GM23338 (cell line): Measurements from ENCODE around the gene SSU72. TPM values are rescaled to one million over a fixed set of nuclear protein-coding genes. Genes with fewer than 3 reads are reported as not detected.

Experiments
- ATAC-seq: fragments of 200-7000 bp; cut with Tn5 transposase; 3 replicates; pipeline ENCODE4 v1.9.1; 2020
- DNase-seq: peaks from one replicate; pipeline ENCODE4 v3.0.0-alpha.2; 2015; ENCODE audit warnings: low spot score
- H2AFZ ChIP-seq: fragments of 200-600 bp; sonication (generic); 2 replicates; pipeline ENCODE4 v1.8.0; 2016; ENCODE audit warnings: antibody characterized with exemption, mild to moderate bottlenecking, moderate library complexity
- H3F3A ChIP-seq: fragments of 200-600 bp; sonication (generic); replicated peaks from 2 replicates; pipeline ENCODE4 v1.8.0; 2017; ENCODE audit warnings: antibody characterized with exemption, mixed run types, low read depth
- H3K27ac ChIP-seq: fragments of 200-600 bp; sonication (generic); 2 replicates; pipeline ENCODE4 v1.6.1; 2016; ENCODE audit warnings: low read depth
- H3K27me3 ChIP-seq: fragments of 200-600 bp; sonication (generic); 2 replicates; pipeline ENCODE4 v1.8.0; 2016; ENCODE audit warnings: mild to moderate bottlenecking, mixed run types, moderate library complexity; ENCODE audit not compliant: insufficient read depth
- H3K36me3 ChIP-seq: fragments of 200-600 bp; sonication (generic); 2 replicates; pipeline ENCODE4 v1.8.0; 2016; ENCODE audit warnings: mild to moderate bottlenecking; ENCODE audit not compliant: insufficient read depth
- H3K4me1 ChIP-seq: fragments of 200-600 bp; sonication (generic); 2 replicates; pipeline ENCODE4 v1.8.0; 2016; ENCODE audit warnings: mild to moderate bottlenecking, moderate library complexity; ENCODE audit not compliant: insufficient read depth
- H3K4me2 ChIP-seq: fragments of 200-600 bp; sonication (generic); 2 replicates; pipeline ENCODE4 v1.7.1; 2017; ENCODE audit warnings: mixed run types
- H3K4me3 ChIP-seq: fragments of 200-600 bp; sonication (generic); 2 replicates; pipeline ENCODE4 v1.6.1; 2016; ENCODE audit warnings: mixed run types
- H3K79me2 ChIP-seq: fragments of 200-600 bp; sonication (generic); replicated peaks from 2 replicates; pipeline ENCODE4 v1.8.0; 2017; ENCODE audit warnings: mild to moderate bottlenecking; ENCODE audit not compliant: insufficient read depth
- H3K9me2 ChIP-seq: fragments of 200-600 bp; sonication (generic); 2 replicates; pipeline ENCODE4 v1.8.0; 2017; ENCODE audit not compliant: insufficient read depth
- H4K20me1 ChIP-seq: fragments of 200-600 bp; sonication (generic); replicated peaks from 2 replicates; pipeline ENCODE4 v1.8.0; 2017; ENCODE audit warnings: mild to moderate bottlenecking; ENCODE audit not compliant: insufficient read depth
- H3K27ac Mint-ChIP-seq: 2 replicates; pipeline ENCODE4 v1.8.0; 2020; ENCODE audit warnings: inconsistent platforms, mild to moderate bottlenecking, moderate library complexity, mixed read lengths
- H3K27me3 Mint-ChIP-seq: 3 replicates; pipeline ENCODE4 v1.8.0; 2022; ENCODE audit warnings: low read depth, mild to moderate bottlenecking, moderate library complexity, mixed read lengths, inconsistent platforms; ENCODE audit not compliant: insufficient read depth, poor library complexity
- H3K36me3 Mint-ChIP-seq: 3 replicates; pipeline ENCODE4 v1.8.0; 2021; ENCODE audit warnings: low read depth, mild to moderate bottlenecking, inconsistent platforms, moderate library complexity, mixed read lengths
- H3K4me1 Mint-ChIP-seq: 3 replicates; pipeline ENCODE4 v1.8.0; 2020; ENCODE audit warnings: mild to moderate bottlenecking, inconsistent platforms, mixed read lengths
- H3K4me3 Mint-ChIP-seq: 3 replicates; pipeline ENCODE4 v1.8.0; 2021; ENCODE audit warnings: moderate library complexity, mild to moderate bottlenecking, inconsistent platforms, mixed read lengths
- H3K9me3 Mint-ChIP-seq: 3 replicates; pipeline ENCODE4 v1.8.0; 2020; ENCODE audit warnings: moderate library complexity, mild to moderate bottlenecking, inconsistent platforms, mixed read lengths
- CREB1 ChIP-seq: fragments of 250-450 bp; sonication (Bioruptor Pico); IDR thresholded peaks from 2 replicates; pipeline ENCODE4 v1.5.0; 2020; ENCODE audit warnings: low read depth, mild to moderate bottlenecking, moderate library complexity
- CTCF ChIP-seq, 2 experiments: fragments of 200-600 bp in 1 of 2; sonication (generic) in 1 of 2; conservative IDR thresholded peaks; 2 replicates each; pipeline versions ENCODE4 v1.5.1 to v1.6.1; 2016 to 2017; ENCODE audit warnings: antibody characterized with exemption in 2 of 2, low read depth in 2 of 2, mild to moderate bottlenecking in 2 of 2, moderate library complexity in 1 of 2
- ETS1 ChIP-seq: IDR thresholded peaks from 2 replicates; pipeline ENCODE4 v1.6.1; 2016; ENCODE audit warnings: antibody characterized with exemption
- NANOG ChIP-seq: IDR thresholded peaks from 2 replicates; pipeline ENCODE4 v1.6.1; 2016; ENCODE audit warnings: antibody characterized with exemption, borderline replicate concordance
- ZNF114 ChIP-seq: fragments of 250-450 bp; sonication (Bioruptor Pico); IDR thresholded peaks from 2 replicates; pipeline ENCODE4 v1.5.0; 2020; ENCODE audit warnings: mild to moderate bottlenecking, moderate library complexity
- ZNF331 ChIP-seq: fragments of 250-450 bp; sonication (Bioruptor Pico); IDR thresholded peaks from 2 replicates; pipeline ENCODE4 v1.5.0; 2020; ENCODE audit warnings: low read depth, mild to moderate bottlenecking, moderate library complexity
- ZNF462 ChIP-seq: fragments of 250-450 bp; sonication (Bioruptor Pico); IDR thresholded peaks from 2 replicates; pipeline ENCODE4 v1.5.0; 2020; ENCODE audit warnings: mild to moderate bottlenecking, moderate library complexity
- polyA plus RNA-seq: library from polyadenylated mRNA; unstranded; fragments of >200 nt; fragmentation: Nextera tagmentation; extraction: Ambion mirVana; gene quantifications from 2 replicates; pipeline ENCODE4 v1.2.1, GENCODE V29; 2016
- total RNA-seq: library from RNA; depleted of rRNA; stranded (reverse); fragments of >200 nt; shearing (Covaris generic); gene quantifications from 2 replicates; pipeline ENCODE4 v1.2.3, GENCODE V29; 2014

Gene SSU72
- total and polyA plus RNA-seq, 2 experiments from 2014 or later: 148 to 248 TPM

GRCh38 chr1:1536938-1537546 lies 37.6 kb downstream of the SSU72 start:
- Histone ChIP-seq H3K9me2 (no peaks in the 10 kb centered on the region), H3K4me3 (no peak overlapping the region), H3K27me3 (no peaks in the 10 kb centered on the region), H3K4me2 (no peak overlapping the region), H3K27ac (no peak overlapping the region), H2AFZ (no peak overlapping the region), H3K36me3 (no peaks in the 10 kb centered on the region), H3K4me1 (no peaks in the 10 kb centered on the region; the same call in 1 of the 2 replicates), H3F3A (peaks cover 24% of the 10 kb centered on the region), H3K79me2 (no peaks in the 10 kb centered on the region), H4K20me1 (peaks cover 4% of the 10 kb centered on the region; the same call in 1 of the 2 replicates)
- peaks cover 8% of the 10 kb centered on the region for H3K4me1 Mint-ChIP-seq
- peaks cover 16% of the 10 kb centered on the region for H3K27me3 Mint-ChIP-seq
- DNase-seq: no peak
- H3K9me3 Mint-ChIP-seq: 0 out of 3 replicates have a peak, but pooled peaks cover 2% of the 10 kb centered on the region
- H3K36me3 Mint-ChIP-seq: peaks cover 14% of the 10 kb centered on the region
- ATAC-seq: no peak
- TF ChIP-seq CTCF (conservative IDR thresholded peaks at IDR 0.05; ENCODE audit: low read depth in 2 of 2) (0 out of 4 replicates have a peak, but pooled peaks of 1 of the 2 experiments have one; percentile 1), ZNF114 (no peak)
- H3K4me3 Mint-ChIP-seq: no peak overlapping the region
- H3K27ac Mint-ChIP-seq: 0 out of 2 replicates have a peak overlapping the region, but pooled peaks have one; percentile 59

GRCh38 chr1:1536019-1536937 lies 38.4 kb downstream of the SSU72 start:
- H3K4me2 ChIP-seq: no peak overlapping the region
- peaks cover 16% of the 10 kb centered on the region for H3F3A ChIP-seq
- DNase-seq (no peak), ATAC-seq (no peak)
- 0 out of 3 replicates have a peak, but pooled peaks cover 4% of the 10 kb centered on the region for H3K9me3 Mint-ChIP-seq
- H3K27ac Mint-ChIP-seq: 0 out of 2 replicates have a peak overlapping the region, but pooled peaks have one; percentile 59
- H2AFZ ChIP-seq: no peak overlapping the region
- no peak overlapping the region for H3K27ac ChIP-seq
- peaks cover 5% of the 10 kb centered on the region for H3K4me1 Mint-ChIP-seq
- no peaks in the 10 kb centered on the region; the same call in 1 of the 2 replicates for H4K20me1 ChIP-seq
- peaks cover 12% of the 10 kb centered on the region for H3K27me3 Mint-ChIP-seq
- no peak overlapping the region for H3K4me3 Mint-ChIP-seq
- no peaks in the 10 kb centered on the region for H3K9me2 ChIP-seq
- H3K4me1 ChIP-seq: no peaks in the 10 kb centered on the region; the same call in 1 of the 2 replicates
- H3K36me3 ChIP-seq: no peaks in the 10 kb centered on the region
- no peak overlapping the region for H3K4me3 ChIP-seq
- H3K36me3 Mint-ChIP-seq: peaks cover 12% of the 10 kb centered on the region
- H3K79me2 ChIP-seq: no peaks in the 10 kb centered on the region
- H3K27me3 ChIP-seq: no peaks in the 10 kb centered on the region
- no peak for TF ChIP-seq CTCF (conservative IDR thresholded peaks at IDR 0.05; ENCODE audit: low read depth in 2 of 2)
- no peak for TF ChIP-seq CREB1
- TF ChIP-seq NANOG: no peak
- TF ChIP-seq ETS1: no peak
- TF ChIP-seq ZNF462: no peak
- TF ChIP-seq ZNF331 (CRISPR knock-in tag): no peak
